ENCODE measurements around the gene SLC3A2. TPM values are rescaled to one million over a fixed set of nuclear protein-coding genes. Genes with fewer than 3 reads are reported as not detected.
A peak's percentile ranks its signal among the peaks of the same experiment; 100 is the strongest.
"Not testable (repeated sequence)": the region's sequence is repeated elsewhere in the genome, so short reads cannot be mapped to it uniquely, and the experiment has no call there.

SLC3A2 gene
- total RNA-seq, 1 experiment from 2014 or later, result 340 TPM

DNA sequence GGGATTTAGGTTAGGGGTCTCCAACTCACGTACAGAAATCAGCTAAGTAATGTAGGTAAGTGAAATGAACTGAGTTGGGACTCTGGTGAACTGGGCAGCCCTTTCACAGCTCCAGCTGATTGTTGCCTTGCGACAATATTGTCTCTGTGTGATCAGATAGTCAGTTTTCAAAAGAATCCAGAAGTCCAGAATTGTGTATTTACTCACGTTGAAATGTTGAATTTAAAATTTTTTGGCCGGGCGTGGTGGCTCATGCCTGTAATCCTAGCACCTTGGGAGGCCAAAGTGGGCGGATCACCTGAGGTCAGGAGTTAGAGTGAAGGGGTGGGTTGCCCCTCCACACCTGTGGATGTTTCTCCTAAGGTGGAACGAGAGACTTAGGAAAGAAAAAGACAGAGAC is 22.5 kb upstream of the SLC3A2 start:
- DNase-seq, result no peak

GRCh38 chr11:62859281-62859703 is 21.4 kb upstream of the SLC3A2 start:
- peaks cover 15% of the 10 kb centered on the region for H3K36me3 ChIP-seq (replicated peaks; ENCODE audit: control insufficient read depth, insufficient read depth, low read length)
- not testable (repeated sequence) for DNase-seq; H3K4me3 ChIP-seq (ENCODE audit: insufficient read depth, low read depth, low read length); H3K27me3 ChIP-seq (ENCODE audit: control insufficient read depth, insufficient read depth, low read length)

More for the DNA sequence above, 22.5 kb upstream of the SLC3A2 start:
- H3K36me3 ChIP-seq (replicated peaks; ENCODE audit: control insufficient read depth, insufficient read depth, low read length), result peaks cover 21% of the 10 kb centered on the region
- no peaks in the 10 kb centered on the region for H3K27me3 ChIP-seq (ENCODE audit: control insufficient read depth, insufficient read depth, low read length)
- peak overlapping the region; percentile 84 for H3K4me3 ChIP-seq (ENCODE audit: insufficient read depth, low read depth, low read length)

GRCh38 chr11:62860835-62861563 is 19.7 kb upstream of the SLC3A2 start:
- peaks cover 9% of the 10 kb centered on the region for H3K36me3 ChIP-seq (replicated peaks; ENCODE audit: control insufficient read depth, insufficient read depth, low read length)
- DNase-seq, result no peak
- no peak overlapping the region for H3K4me3 ChIP-seq (ENCODE audit: insufficient read depth, low read depth, low read length)
- no peaks in the 10 kb centered on the region for H3K27me3 ChIP-seq (ENCODE audit: control insufficient read depth, insufficient read depth, low read length)

DNA sequence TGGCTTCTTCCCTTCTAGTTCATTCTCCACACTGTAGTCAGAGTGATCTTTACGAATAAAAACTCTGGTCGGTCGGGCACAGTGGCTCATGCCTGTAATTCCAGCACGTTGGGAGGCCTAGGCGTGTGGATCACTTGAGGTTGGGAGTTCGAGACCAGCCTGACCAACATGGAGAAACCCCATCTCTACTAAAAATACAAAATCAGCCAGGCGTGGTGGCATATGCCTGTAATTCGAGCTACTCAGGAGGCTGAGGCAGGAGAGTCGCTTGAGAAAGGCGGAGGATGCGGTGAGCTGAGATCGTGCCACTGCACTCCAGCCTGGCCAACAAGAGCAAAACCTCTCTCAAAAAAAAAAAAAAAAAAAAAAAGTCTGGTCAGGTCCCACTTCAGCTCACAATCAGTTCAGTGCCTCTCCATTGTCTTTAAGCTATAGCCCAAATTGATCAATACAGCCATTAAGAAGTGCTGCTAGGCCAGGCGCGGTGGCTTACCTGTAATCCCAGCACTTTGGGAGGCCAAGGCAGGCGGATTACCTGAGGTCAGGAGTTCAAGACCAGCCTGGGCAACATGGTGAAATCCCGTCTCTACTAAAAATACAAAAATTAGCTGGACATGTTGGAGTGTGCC is 19.0 kb upstream of the SLC3A2 start:
- not testable (repeated sequence) for H3K36me3 ChIP-seq (replicated peaks; ENCODE audit: control insufficient read depth, insufficient read depth, low read length); DNase-seq; H3K4me3 ChIP-seq (ENCODE audit: insufficient read depth, low read depth, low read length); H3K27me3 ChIP-seq (ENCODE audit: control insufficient read depth, insufficient read depth, low read length)

DNA sequence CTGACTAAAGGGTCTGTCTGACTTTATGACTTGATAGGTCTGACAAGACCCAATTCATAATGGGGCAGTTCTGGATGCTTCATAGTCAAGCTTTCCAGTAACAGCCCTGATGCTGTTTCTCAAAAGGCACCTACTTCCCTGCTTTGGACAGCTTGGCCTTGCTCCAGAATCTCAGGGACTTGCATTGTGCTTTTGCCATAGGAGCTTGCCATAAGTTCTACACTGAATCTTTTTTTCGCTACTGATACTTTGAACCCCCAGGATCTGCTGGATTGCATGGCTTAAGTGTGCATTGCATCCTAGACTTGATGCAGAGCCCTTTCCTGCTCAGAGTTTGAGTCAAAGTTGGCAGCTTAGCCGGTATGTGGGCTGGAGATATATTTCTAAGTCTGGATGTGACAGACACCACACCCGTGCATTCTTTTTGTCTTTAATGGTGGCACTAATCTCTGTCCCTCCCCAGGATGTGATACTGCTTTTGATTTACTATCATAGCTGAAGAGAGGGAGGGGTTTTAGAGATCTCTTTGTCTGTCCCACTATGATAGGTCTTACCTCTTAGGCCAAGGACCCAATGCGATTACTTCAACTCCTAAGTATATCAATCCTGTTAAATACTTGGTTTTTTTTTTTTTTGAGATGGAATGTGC is 16.9 kb upstream of the SLC3A2 start:
- H3K27me3 ChIP-seq (ENCODE audit: control insufficient read depth, insufficient read depth, low read length), result no peaks in the 10 kb centered on the region
- peaks cover 10% of the 10 kb centered on the region for H3K36me3 ChIP-seq (replicated peaks; ENCODE audit: control insufficient read depth, insufficient read depth, low read length)
- no peak overlapping the region for H3K4me3 ChIP-seq (ENCODE audit: insufficient read depth, low read depth, low read length)
- DNase-seq, result no peak

DNA sequence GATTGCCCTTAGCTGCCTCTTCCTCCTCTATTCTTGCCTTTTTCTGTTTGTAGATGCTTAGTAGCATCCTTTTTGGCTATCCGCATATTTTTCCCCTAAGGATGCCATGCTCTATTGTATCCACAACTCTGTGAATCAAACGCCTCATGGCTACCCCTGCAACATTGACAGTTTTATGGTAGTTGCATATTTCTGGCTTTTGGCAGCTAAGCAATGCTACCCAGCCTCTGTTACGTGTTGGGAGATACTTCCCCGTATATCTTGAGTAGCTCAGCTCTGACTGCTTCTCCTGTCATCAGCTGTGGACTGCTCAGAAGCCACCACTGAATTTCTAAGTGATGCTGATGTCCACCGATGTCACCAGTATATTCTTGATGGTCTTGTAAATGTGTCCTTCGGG is 15.1 kb upstream of the SLC3A2 start:
- peaks cover 10% of the 10 kb centered on the region for H3K36me3 ChIP-seq (replicated peaks; ENCODE audit: control insufficient read depth, insufficient read depth, low read length)
- no peak overlapping the region for H3K4me3 ChIP-seq (ENCODE audit: insufficient read depth, low read depth, low read length)
- DNase-seq, result no peak
- H3K27me3 ChIP-seq (ENCODE audit: control insufficient read depth, insufficient read depth, low read length), result no peaks in the 10 kb centered on the region

DNA sequence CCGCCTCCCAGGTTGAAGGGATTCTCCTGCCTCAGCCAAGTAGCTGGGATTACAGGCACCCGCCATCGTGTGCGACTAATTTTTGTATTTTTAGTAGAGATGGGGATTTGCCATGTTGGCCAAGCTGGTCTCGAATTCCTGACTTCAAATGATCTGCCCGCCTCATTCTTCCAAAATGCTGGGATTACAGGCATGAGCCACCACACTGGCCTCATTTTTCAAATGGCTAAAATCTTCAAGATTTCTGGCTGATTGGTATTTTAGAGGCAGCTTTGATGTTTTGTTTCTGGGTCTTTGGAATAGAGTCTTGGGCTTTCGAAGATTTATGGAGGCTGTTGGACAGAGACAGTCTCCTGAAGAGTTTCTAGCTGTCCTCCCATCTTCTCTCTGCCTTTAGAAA is 5.8 kb upstream of the SLC3A2 start:
- Histone ChIP-seq H3K27me3 (ENCODE audit: control insufficient read depth, insufficient read depth, low read length) (no peaks in the 10 kb centered on the region), H3K36me3 (replicated peaks; ENCODE audit: control insufficient read depth, insufficient read depth, low read length) (peaks cover 12% of the 10 kb centered on the region), H3K4me3 (ENCODE audit: insufficient read depth, low read depth, low read length) (no peak overlapping the region)
- DNase-seq, result no peak

GRCh38 chr11:62875698-62876478 is 4.8 kb upstream of the SLC3A2 start:
- H3K36me3 ChIP-seq (replicated peaks; ENCODE audit: control insufficient read depth, insufficient read depth, low read length), result peaks cover 12% of the 10 kb centered on the region
- DNase-seq, result no peak
- no peak overlapping the region for H3K4me3 ChIP-seq (ENCODE audit: insufficient read depth, low read depth, low read length)
- no peaks in the 10 kb centered on the region for H3K27me3 ChIP-seq (ENCODE audit: control insufficient read depth, insufficient read depth, low read length)

- H3K36me3 ChIP-seq (replicated peaks; ENCODE audit: control insufficient read depth, insufficient read depth, low read length), result peaks cover 13% of the 10 kb centered on the region
- no peak for DNase-seq
- no peaks in the 10 kb centered on the region for H3K27me3 ChIP-seq (ENCODE audit: control insufficient read depth, insufficient read depth, low read length)
- H3K4me3 ChIP-seq (ENCODE audit: insufficient read depth, low read depth, low read length), result no peak overlapping the region
Observed at GRCh38 chr11:62876712-62877111, 4.0 kb upstream of the SLC3A2 start.

DNA sequence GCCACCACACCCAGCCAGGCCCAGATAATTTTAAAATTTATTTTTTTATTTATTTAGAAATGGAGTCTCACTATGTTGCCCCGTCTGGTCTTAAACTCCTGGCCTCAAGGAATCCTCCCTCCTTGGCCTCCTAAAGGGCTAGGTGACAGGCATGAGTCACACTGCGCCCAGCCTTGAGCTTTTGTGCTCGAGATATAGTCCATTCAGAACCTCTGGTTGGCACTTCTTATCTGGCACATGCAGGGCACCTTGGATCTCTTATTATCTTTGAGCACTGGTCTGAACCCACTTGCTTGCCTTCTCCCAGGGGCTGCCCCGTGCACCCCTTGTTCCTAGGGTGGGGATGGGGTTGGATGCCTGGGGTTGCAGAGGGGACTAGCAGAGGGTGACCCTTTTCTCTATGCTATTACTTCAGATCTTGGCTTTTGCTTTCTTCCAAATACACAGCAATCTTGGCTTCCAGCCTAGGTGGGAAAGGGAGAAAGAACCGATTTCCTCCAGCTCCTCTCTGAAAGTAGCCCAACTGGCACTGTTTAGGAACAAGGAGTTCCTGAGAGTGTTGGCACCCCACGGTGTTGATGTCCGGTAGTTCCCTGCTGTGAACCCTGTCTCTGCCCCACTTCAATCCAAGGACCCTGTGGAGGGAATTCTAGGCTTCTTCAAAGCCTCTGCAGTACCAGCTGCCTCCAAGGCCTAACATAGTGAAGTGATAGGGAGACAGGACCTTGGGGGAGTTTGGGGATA is 1.3 kb upstream of the SLC3A2 start:
- H3K36me3 ChIP-seq (replicated peaks; ENCODE audit: control insufficient read depth, insufficient read depth, low read length), result peaks cover 32% of the 10 kb centered on the region
- no peaks in the 10 kb centered on the region for H3K27me3 ChIP-seq (ENCODE audit: control insufficient read depth, insufficient read depth, low read length)
- DNase-seq, result peak; percentile 49
- H3K4me3 ChIP-seq (ENCODE audit: insufficient read depth, low read depth, low read length), result no peak overlapping the region

GRCh38 chr11:62880231-62880802 is 379 bp upstream of the SLC3A2 start:
- DNase-seq, result no peak
- Histone ChIP-seq H3K4me3 (ENCODE audit: insufficient read depth, low read depth, low read length) (peak overlapping the region; percentile 100), H3K27me3 (ENCODE audit: control insufficient read depth, insufficient read depth, low read length) (no peaks in the 10 kb centered on the region), H3K36me3 (replicated peaks; ENCODE audit: control insufficient read depth, insufficient read depth, low read length) (peaks cover 39% of the 10 kb centered on the region)

DNA sequence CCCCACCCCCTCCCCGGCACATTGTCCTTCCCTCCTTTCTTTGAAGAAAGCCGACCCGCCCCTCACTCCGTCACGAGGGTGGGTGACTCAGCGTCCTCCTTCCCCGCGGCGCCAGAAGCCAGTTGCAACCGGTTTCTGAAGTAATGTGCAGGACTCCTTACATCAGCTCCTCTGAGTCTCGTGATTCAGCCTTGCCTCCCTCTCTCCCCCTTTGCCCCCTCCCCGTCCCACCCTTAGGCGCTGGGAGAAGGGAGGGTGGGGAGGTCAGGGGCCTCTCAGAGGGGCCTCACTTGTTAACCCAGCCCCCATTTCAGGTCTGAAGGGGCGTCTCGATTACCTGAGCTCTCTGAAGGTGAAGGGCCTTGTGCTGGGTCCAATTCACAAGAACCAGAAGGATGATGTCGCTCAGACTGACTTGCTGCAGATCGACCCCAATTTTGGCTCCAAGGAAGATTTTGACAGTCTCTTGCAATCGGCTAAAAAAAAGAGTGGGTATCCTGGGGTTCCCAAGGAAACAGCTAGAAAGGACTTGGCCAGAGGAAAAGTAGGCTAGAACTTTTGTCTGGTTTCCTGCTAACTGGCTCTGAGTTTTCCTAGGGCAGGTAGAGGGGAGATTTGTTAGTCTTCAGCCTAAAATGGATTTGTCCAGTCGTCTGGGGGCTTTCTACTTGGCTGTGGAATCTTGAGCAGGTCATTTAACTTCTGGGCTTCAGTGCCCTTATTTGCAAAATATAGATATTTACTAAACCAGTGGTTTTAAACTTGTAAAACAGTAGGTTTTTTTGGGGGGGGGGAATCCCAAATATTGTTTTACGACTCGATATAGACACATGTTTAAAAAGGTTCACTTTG is 1.1 kb downstream of the SLC3A2 start:
- Histone ChIP-seq H3K4me3 (ENCODE audit: insufficient read depth, low read depth, low read length) (peak overlapping the region; percentile 100), H3K27me3 (ENCODE audit: control insufficient read depth, insufficient read depth, low read length) (no peaks in the 10 kb centered on the region), H3K36me3 (replicated peaks; ENCODE audit: control insufficient read depth, insufficient read depth, low read length) (peaks cover 52% of the 10 kb centered on the region)
- no peak for DNase-seq

- Histone ChIP-seq H3K27me3 (ENCODE audit: control insufficient read depth, insufficient read depth, low read length) (no peaks in the 10 kb centered on the region), H3K36me3 (replicated peaks; ENCODE audit: control insufficient read depth, insufficient read depth, low read length) (peaks cover 53% of the 10 kb centered on the region), H3K4me3 (ENCODE audit: insufficient read depth, low read depth, low read length) (peak overlapping the region; percentile 100)
- no peak for DNase-seq
Observed at GRCh38 chr11:62882431-62882749, 1.7 kb downstream of the SLC3A2 start.

Data from H7 (cell line).